SJCRH30 (cell line): ENCODE results near the gene LTBP1. TPM values are rescaled to one million over a fixed set of nuclear protein-coding genes. Genes with fewer than 3 reads are reported as not detected.

Experiments used
- DNase-seq, 2 experiments: peaks; one replicate each; pipeline ENCODE4 v3.0.0-alpha.2; 2015 to 2020
- H3K27ac ChIP-seq: fragments of 250-450 bp; sonication (Bioruptor Pico); 2 replicates; pipeline ENCODE4 v1.5.1; 2020; ENCODE audit warnings: mild to moderate bottlenecking, moderate library complexity
- H3K27me3 ChIP-seq: fragments of 250-450 bp; sonication (Bioruptor Pico); 2 replicates; pipeline ENCODE4 v1.5.1; 2020; ENCODE audit warnings: mild to moderate bottlenecking, moderate library complexity
- H3K36me3 ChIP-seq: fragments of 250-450 bp; sonication (Bioruptor Pico); 2 replicates; pipeline ENCODE4 v1.5.1; 2020; ENCODE audit warnings: mild to moderate bottlenecking, moderate library complexity
- H3K4me1 ChIP-seq: fragments of 250-450 bp; sonication (Bioruptor Pico); 2 replicates; pipeline ENCODE4 v1.5.1; 2020; ENCODE audit warnings: mild to moderate bottlenecking, moderate library complexity
- H3K4me3 ChIP-seq: fragments of 250-450 bp; sonication (Bioruptor Pico); 2 replicates; pipeline ENCODE4 v1.5.1; 2020; ENCODE audit warnings: mild to moderate bottlenecking, moderate library complexity
- H3K9me3 ChIP-seq: fragments of 250-450 bp; sonication (Bioruptor Pico); replicated peaks from 2 replicates; pipeline ENCODE4 v1.5.1; 2020; ENCODE audit warnings: mild to moderate bottlenecking, moderate library complexity
- total RNA-seq: library from RNA; depleted of rRNA; stranded (reverse); fragments of >200 nt; shearing (Covaris generic); gene quantifications from 2 replicates; pipeline ENCODE4 v1.2.3, GENCODE V29; 2014

LTBP1 gene
- total RNA-seq, 1 experiment from 2014 or later, result 63.1 TPM

DNA sequence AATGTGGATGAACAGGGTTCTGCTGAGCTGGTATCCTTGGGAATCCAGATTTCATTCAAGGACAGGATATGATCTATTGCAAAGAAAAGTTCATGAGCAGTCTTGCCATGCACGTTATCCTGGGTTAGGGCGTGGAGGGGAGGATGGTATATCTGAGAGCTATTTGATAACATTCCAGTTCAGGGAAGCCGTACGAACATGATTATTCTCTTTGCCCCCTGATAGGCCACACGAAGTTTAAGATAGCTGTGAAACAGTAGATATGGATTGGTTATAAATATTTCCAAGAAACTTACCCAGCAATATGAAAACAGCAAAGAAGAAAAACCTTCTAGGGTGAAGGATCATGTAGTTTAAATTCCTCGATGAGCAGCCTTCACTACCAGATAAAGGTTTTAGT, 171.9 kb downstream of the LTBP1 start:
- no peak for DNase-seq
- H3K9me3 ChIP-seq, result 0 out of 2 replicates have a peak, but pooled peaks cover 2% of the 10 kb centered on the region
- no peak overlapping the region for H3K27ac ChIP-seq
- no peaks in the 10 kb centered on the region for H3K27me3 ChIP-seq
- no peak overlapping the region for H3K4me3 ChIP-seq
- H3K36me3 ChIP-seq, result no peaks in the 10 kb centered on the region
- no peaks in the 10 kb centered on the region for H3K4me1 ChIP-seq

DNA sequence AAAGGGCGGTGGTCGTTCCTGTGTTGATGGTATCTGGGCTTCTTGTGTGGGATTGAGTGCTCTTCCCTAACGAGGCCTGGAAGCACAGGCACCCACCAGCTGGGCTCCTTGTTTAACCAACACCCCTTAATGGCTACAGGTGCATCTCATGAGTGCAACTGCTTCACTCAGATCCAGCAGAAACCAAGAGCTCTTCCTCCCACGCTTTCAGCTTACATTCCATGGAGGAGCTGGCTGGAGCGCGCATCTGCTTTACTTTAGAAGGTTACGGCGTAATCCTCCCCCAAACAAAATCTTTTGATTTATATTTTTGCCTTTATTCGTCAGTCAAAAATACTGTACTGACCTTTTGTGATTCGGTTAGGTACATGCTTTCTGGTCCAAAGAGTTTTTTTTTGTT, 174.7 kb downstream of the LTBP1 start:
- Histone ChIP-seq H3K27ac (no peak overlapping the region), H3K4me1 (no peaks in the 10 kb centered on the region), H3K36me3 (no peaks in the 10 kb centered on the region), H3K4me3 (no peak overlapping the region), H3K27me3 (no peaks in the 10 kb centered on the region), H3K9me3 (0 out of 2 replicates have a peak, but pooled peaks cover 3% of the 10 kb centered on the region)
- DNase-seq, result no peak

DNA sequence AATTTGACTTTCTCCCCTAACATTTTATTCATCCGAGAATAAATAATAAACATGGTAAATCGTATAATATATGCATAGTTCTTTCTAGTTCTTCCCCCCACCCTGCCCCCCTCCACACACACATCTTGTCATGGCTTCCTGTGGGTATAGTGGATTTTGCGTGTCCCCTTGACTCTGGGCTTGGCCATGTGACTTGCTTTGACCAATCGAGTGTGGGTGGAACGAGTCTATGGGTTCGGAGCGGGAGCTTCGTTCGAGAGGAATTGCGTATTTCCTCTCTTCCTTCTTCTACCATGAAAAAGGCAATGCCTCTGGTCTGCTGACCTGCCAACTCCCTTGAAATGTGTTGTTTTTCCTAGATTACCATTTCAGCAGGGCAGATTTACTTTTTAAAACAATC, 175.2 kb downstream of the LTBP1 start:
- no peak overlapping the region for H3K27ac ChIP-seq
- H3K9me3 ChIP-seq, result 0 out of 2 replicates have a peak, but pooled peaks cover 3% of the 10 kb centered on the region

DNA sequence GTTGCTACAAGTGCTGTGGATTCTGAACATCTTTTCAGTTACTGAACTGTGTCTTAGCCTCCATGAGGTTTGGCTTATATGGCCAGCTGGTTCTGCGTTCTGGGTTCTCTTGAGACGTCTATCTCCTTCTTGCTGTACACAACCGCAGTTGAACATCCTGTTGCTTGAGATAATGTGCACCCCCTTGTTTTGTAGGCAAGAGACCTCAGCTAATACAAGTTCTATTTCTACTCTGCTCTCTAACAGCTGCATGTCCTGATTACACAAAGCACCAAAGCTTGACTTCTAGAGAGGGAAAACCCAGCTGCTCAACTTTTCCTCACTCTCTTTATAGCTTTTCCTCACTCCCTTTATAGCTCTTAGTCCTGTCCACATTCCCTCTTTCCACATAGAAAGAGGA, 176.0 kb downstream of the LTBP1 start:
- no peaks in the 10 kb centered on the region for H3K4me1 ChIP-seq
- H3K9me3 ChIP-seq, result 0 out of 2 replicates have a peak, but pooled peaks cover 3% of the 10 kb centered on the region
- DNase-seq, result no peak
- H3K4me3 ChIP-seq, result no peak overlapping the region
- no peaks in the 10 kb centered on the region; the same call in 1 of the 2 replicates for H3K36me3 ChIP-seq
- no peak overlapping the region for H3K27ac ChIP-seq
- H3K27me3 ChIP-seq, result no peaks in the 10 kb centered on the region

More for the DNA sequence above, 175.2 kb downstream of the LTBP1 start:
- Histone ChIP-seq H3K27me3 (no peaks in the 10 kb centered on the region), H3K36me3 (no peaks in the 10 kb centered on the region), H3K4me3 (no peak overlapping the region), H3K4me1 (no peaks in the 10 kb centered on the region)
- no peak for DNase-seq

DNA sequence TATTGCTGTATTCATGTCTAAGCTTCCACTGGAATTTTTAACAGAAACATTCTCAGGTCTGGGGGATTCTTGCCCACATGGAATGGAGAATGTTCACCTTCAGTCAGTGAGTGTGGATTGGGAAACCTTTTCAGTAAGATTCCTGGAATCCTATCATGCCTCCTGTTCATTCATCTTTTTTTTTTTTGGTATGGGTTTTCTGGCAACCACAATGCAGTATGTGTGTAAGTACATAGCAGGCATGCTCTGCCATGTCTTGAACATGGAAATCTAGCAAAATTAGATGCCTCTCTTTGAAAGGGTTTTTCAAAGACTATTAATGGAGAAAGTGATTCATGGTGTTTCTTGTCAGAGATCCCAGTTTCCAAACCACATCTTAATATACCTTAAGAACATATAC, 176.5 kb downstream of the LTBP1 start:
- Histone ChIP-seq H3K4me1 (no peaks in the 10 kb centered on the region), H3K27me3 (no peaks in the 10 kb centered on the region), H3K4me3 (no peak overlapping the region), H3K27ac (no peak overlapping the region), H3K36me3 (no peaks in the 10 kb centered on the region; the same call in 1 of the 2 replicates), H3K9me3 (0 out of 2 replicates have a peak, but pooled peaks cover 3% of the 10 kb centered on the region)
- DNase-seq, result no peak

DNA sequence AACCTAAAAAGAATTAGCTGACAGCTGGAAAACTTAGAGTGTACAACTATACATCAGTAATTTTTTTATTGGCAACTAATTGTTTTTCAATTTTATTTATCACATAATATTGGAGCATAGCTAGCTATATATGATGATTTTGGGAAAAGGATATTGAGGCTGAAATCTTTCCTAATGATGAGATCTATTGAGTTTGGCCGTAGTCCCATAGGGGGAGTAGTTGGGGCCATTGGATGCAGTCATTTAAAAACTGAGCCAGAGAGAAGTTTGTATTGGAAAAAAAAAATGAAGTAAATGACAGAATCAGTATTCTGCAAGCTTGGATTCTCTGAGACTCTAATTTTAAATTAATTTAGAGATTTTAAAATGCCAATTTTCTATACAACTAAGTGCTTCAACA, 179.8 kb downstream of the LTBP1 start:
- Histone ChIP-seq H3K36me3 (no peaks in the 10 kb centered on the region; the same call in 1 of the 2 replicates), H3K4me1 (no peaks in the 10 kb centered on the region; the same call in 1 of the 2 replicates), H3K4me3 (no peak overlapping the region), H3K27me3 (no peaks in the 10 kb centered on the region), H3K9me3 (0 out of 2 replicates have a peak, but pooled peaks cover 3% of the 10 kb centered on the region), H3K27ac (no peak overlapping the region)
- DNase-seq, result no peak

DNA sequence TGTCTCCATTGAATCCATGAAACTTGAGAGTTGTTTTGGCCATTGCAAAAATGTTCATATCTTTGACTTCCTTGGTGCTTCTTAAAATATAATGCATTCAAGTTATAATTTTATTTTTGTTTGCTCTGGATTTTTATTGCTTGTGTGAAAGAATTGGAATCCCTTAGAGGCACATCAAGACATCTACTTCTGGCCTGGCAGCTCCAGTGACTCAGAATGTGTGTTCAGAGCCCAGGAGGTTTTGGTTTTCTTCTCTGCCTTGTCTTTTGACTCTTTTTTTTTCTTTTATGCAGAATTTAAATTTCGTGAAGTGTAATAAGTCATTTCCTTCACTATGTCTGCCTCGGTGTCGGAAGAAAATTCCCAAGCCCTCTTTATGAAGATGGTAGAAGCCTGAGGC, 180.2 kb downstream of the LTBP1 start:
- no peaks in the 10 kb centered on the region; the same call in 1 of the 2 replicates for H3K36me3 ChIP-seq
- no peak for DNase-seq
- H3K9me3 ChIP-seq, result 0 out of 2 replicates have a peak, but pooled peaks cover 3% of the 10 kb centered on the region
- H3K4me1 ChIP-seq, result peaks cover 4% of the 10 kb centered on the region; the same call in 1 of the 2 replicates
- no peaks in the 10 kb centered on the region for H3K27me3 ChIP-seq
- no peak overlapping the region for H3K27ac ChIP-seq
- no peak overlapping the region for H3K4me3 ChIP-seq

DNA sequence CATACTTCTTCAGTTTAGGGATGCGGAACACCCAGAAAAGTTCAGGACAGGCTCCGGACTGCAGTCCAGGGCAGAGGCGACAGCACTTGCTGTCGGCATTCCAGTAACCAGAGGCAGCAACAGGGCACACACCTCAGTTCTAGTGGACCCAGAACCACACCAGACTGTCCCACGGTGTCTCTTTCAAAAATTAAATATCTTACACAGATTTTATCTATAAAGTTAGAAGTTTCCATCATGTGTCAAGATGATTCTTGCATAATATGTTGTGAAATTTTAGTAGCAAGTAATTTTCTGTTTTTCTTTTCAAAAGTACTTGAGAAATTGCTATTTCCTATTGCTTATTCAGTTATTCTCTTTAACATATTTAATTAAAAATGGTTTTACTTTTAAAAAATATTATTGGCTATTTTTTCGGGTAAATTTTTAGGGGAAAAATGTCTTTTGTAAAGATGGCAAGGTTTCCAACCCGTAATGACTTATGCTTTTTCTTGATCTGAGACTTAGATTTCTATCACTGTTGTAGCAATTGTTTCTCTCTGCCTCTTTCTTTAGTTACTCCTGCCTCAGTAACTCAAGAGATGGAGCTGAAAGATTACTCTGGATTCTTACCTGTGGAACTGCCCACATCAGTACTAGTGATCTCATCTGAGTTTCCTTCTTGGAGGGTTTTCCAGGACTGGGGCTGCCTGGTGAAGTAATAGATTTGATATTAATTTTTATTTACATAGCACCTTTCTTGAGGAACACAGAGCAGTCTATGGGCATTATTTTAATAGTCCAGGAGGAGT, 182.7 kb downstream of the LTBP1 start:
- peaks cover 10% of the 10 kb centered on the region; the same call in 1 of the 2 replicates for H3K4me1 ChIP-seq
- no peaks in the 10 kb centered on the region for H3K9me3 ChIP-seq
- no peaks in the 10 kb centered on the region for H3K27me3 ChIP-seq
- H3K27ac ChIP-seq, result no peak overlapping the region
- no peak for DNase-seq
- H3K4me3 ChIP-seq, result no peak overlapping the region
- H3K36me3 ChIP-seq, result no peaks in the 10 kb centered on the region; the same call in 1 of the 2 replicates

DNA sequence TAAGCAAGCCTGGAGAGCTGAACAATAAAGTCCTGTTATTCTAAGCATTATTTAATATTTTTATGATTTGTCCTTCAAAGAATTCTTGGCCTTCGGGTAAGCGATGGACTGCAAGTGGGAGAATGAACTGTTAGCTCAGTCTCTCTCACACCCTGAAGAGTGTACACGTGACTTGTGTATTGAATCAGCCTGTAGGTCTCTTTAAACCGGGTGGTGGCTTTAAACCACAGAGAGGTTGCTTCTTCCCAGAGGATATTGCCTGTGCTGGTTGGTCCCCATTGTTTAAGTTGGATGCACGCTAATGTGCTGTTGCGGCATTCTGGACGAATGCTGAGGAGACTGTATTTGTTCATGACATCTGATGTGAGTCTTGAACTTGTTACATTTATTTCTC, 183.3 kb downstream of the LTBP1 start:
- DNase-seq, result no peak
- no peaks in the 10 kb centered on the region for H3K27me3 ChIP-seq
- H3K4me1 ChIP-seq, result peaks cover 10% of the 10 kb centered on the region; the same call in 1 of the 2 replicates
- no peaks in the 10 kb centered on the region for H3K9me3 ChIP-seq
- H3K27ac ChIP-seq, result no peak overlapping the region
- no peaks in the 10 kb centered on the region; the same call in 1 of the 2 replicates for H3K36me3 ChIP-seq
- no peak overlapping the region for H3K4me3 ChIP-seq

DNA sequence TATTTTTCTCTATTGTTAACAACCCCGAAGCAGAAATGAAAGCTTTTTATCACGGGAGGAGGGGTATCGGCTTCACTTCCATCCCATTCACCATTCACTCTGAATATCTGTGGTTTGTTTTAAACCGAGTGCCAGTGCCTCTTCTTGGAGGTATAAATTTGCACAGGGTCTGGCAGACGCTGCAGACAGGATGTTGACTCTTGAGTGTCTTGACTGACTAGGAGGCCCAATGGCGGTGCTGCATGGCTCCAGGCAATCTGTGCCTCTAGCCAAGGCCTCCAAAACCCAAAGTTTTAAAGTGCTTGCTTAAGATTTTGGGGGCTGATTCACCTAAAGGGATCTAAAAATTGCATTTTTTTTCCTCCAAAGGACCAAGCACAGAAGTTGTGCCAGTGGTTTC, 183.8 kb downstream of the LTBP1 start:
- Histone ChIP-seq H3K27me3 (no peaks in the 10 kb centered on the region), H3K9me3 (no peaks in the 10 kb centered on the region), H3K4me3 (no peak overlapping the region), H3K27ac (no peak overlapping the region), H3K4me1 (peaks cover 10% of the 10 kb centered on the region; the same call in 1 of the 2 replicates), H3K36me3 (no peaks in the 10 kb centered on the region; the same call in 1 of the 2 replicates)
- no peak for DNase-seq

DNA sequence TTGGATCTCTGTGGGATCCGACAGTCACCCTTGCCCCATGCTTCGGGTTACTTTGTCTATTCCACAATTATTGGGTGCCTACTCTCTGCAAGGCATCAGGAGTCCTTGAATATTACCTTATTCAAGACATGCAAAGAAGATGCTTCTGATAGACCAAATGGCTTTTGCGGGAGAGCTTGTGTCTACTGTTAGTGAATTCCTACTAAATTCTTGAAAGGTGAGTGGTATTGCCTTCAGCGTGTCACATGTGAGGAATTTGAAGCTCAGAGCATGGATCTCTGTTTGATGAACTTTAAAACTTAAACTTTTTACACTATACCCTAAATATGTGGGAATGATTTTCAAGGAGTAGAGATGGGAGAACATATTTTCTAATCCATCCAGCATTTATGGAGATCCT, 184.4 kb downstream of the LTBP1 start:
- H3K27ac ChIP-seq, result no peak overlapping the region
- no peak overlapping the region for H3K4me3 ChIP-seq
- H3K27me3 ChIP-seq, result no peaks in the 10 kb centered on the region
- no peaks in the 10 kb centered on the region; the same call in 1 of the 2 replicates for H3K36me3 ChIP-seq
- peaks cover 10% of the 10 kb centered on the region; the same call in 1 of the 2 replicates for H3K4me1 ChIP-seq
- DNase-seq, result no peak
- no peaks in the 10 kb centered on the region for H3K9me3 ChIP-seq

DNA sequence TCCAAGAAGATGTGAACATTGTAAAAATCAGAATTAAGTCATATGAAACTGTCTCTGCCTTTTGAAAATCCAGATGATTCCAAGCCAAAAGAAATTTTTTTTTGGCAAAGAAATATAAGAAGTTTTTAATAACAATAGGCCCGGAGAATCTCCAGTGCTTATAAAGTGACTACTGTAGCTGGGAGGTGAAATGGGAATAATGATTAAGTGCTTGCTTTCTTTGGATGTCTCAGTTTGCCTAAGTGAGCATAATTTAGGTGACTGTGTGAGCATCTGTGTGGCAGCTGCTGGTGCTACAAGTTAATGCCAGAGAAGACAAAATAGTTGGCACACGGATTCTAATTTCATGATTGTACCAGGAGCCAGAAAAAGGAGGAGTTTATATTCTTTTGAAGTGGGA, 185.0 kb downstream of the LTBP1 start:
- Histone ChIP-seq H3K27me3 (no peaks in the 10 kb centered on the region), H3K27ac (no peak overlapping the region), H3K4me1 (peaks cover 13% of the 10 kb centered on the region), H3K36me3 (no peaks in the 10 kb centered on the region; the same call in 1 of the 2 replicates), H3K9me3 (no peaks in the 10 kb centered on the region), H3K4me3 (no peak overlapping the region)
- DNase-seq, result no peak

DNA sequence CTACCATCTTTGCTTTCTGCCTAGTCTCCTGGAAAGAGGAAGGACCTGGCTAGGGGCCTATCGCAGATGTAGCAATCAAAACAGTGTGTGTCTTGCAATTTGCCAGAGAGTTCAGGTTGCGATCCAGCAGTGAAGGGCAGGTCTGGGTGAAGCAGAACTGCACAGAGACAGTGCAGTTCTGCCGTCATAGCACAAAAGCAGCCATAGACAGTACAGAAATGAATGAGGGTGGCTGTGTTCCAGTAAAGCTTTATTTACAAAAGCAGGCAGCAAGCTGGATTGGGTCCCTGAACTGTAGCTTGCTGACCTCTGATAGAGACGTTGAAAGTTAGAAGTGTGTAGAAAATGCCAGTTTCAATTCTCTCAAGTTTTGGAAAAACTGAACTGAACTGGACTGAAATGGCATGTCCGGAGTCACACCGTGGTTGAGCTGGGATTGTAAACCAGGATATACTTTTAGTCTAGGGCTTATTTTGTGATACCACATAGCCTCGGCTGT, 186.8 kb downstream of the LTBP1 start:
- H3K27me3 ChIP-seq, result no peaks in the 10 kb centered on the region
- H3K4me3 ChIP-seq, result peak overlapping the region; percentile 51
- no peaks in the 10 kb centered on the region for H3K36me3 ChIP-seq
- peak; percentile 52 to 72 for DNase-seq
- H3K9me3 ChIP-seq, result no peaks in the 10 kb centered on the region
- H3K4me1 ChIP-seq, result peaks cover 22% of the 10 kb centered on the region
- peak overlapping the region; percentile 88 for H3K27ac ChIP-seq

DNA sequence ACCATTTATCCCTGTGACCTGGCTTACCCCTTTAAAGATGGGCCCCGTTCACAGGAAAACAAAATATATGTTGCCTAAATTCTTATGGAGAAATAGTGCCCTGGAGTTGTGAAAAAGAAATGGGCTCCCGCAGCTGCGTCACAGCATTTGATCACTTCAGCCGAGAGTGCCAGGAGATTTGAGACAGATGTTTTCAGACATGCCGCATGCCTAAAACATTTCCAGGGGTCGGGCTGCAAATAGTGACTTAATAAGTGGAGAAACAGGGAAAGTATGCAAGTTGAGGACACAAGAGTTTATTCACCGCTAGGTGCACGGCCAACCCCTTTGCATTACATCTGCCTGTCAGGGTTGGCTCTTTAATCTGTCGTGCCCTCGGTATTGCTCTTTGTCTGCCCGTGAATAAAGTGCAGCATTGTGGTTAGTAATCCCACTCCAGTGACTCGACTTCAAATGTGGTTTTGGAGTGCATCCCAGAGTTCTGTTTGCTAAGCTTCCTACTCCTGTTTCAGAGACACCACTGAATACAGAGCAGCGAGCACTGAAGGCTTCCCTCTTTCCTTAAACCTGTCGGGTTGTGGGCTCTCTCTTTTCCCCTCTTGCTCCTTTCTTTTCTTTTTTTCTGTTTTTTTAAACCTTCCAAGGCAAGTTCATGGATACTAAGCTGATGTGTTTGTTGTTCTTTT, 187.5 kb downstream of the LTBP1 start:
- Histone ChIP-seq H3K4me3 (peak overlapping the region; percentile 51), H3K36me3 (no peaks in the 10 kb centered on the region), H3K27me3 (no peaks in the 10 kb centered on the region), H3K4me1 (peaks cover 22% of the 10 kb centered on the region), H3K9me3 (no peaks in the 10 kb centered on the region), H3K27ac (peak overlapping the region; percentile 88)
- peak; percentile 94 to 99 for DNase-seq
